ENCODE measurements around the gene MATN1.

GRCh38 chr1:30740251-30741238 lies 17.2 kb upstream of the MATN1 start:
- TF ChIP-seq ISL1 (CRISPR knock-in tag; IDR thresholded peaks at IDR 0.05): no peak
- no peak for TF ChIP-seq BACH2 (CRISPR knock-in tag; IDR thresholded peaks at IDR 0.05; ENCODE audit: borderline replicate concordance)
- TF ChIP-seq, protein P1, sequence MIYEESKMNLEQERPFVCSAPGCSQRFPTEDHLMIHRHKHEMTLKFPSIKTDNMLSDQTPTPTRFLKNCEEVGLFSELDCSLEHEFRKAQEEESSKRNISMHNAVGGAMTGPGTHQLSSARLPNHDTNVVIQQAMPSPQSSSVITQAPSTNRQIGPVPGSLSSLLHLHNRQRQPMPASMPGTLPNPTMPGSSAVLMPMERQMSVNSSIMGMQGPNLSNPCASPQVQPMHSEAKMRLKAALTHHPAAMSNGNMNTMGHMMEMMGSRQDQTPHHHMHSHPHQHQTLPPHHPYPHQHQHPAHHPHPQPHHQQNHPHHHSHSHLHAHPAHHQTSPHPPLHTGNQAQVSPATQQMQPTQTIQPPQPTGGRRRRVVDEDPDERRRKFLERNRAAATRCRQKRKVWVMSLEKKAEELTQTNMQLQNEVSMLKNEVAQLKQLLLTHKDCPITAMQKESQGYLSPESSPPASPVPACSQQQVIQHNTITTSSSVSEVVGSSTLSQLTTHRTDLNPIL (CRISPR knock-in tag; IDR thresholded peaks at IDR 0.05; ENCODE audit: low read depth): no peak
- TF ChIP-seq GLIS3 (CRISPR knock-in tag; IDR thresholded peaks at IDR 0.05): no peak

All from SK-N-SH treated with all-trans-retinoic acid at 6 μM for 48 hours (cell line).